ENCODE results near the gene PCDHGA10. TPM values are rescaled to one million over a fixed set of nuclear protein-coding genes. Genes with fewer than 3 reads are reported as not detected.
A peak's percentile ranks its signal among the peaks of the same experiment; 100 is the strongest.
"Not testable (repeated sequence)": the region's sequence is repeated elsewhere in the genome, so short reads cannot be mapped to it uniquely, and the experiment has no call there.

PCDHGA10 gene
- total and polyA plus RNA-seq, 4 experiments from 2014 or later: 0.25 to 0.35 TPM; not detected in 2

DNA sequence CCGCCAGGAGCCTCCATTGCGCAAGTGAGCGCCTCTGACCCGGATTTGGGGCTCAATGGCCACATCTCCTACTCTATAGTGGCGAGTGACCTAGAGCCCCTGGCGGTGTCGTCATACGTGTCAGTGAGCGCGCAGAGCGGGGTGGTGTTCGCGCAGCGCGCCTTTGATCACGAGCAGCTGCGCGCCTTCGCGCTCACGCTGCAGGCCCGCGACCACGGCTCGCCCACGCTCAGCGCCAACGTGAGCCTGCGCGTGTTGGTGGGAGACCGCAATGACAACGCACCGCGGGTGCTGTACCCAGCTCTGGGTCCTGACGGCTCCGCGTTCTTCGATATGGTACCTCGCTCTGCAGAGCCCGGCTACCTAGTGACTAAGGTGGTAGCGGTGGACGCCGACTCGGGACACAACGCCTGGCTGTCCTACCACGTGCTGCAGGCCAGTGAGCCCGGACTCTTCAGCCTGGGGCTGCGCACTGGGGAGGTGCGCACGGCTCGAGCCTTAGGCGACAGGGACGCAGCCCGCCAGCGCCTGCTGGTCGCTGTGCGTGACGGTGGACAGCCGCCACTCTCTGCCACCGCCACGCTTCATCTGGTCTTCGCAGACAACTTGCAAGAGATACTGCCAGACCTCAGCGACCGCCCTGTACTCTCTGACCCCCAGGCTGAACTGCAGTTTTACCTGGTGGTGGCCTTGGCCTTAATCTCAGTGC is 3.0 kb upstream of the PCDHGA10 start:
- peaks cover 10% of the 10 kb centered on the region for H3K27me3 ChIP-seq (ENCODE audit: insufficient read depth, low read length)
- H3K9me3 ChIP-seq (ENCODE audit: control insufficient read depth in 1 of 2, low read length in 2 of 2): no peaks in the 10 kb centered on the region
- Mint-ChIP-seq H3K27ac (peak overlapping the region in 1 of 7 donors; percentile 64), H3K27me3 (peaks cover 51 to 63% of the 10 kb centered on the region in 2 donors), H3K4me1 (peaks cover 10 to 20% (median 14%) of the 10 kb centered on the region in 4 donors), H3K36me3 (peaks cover 14 to 16% of the 10 kb centered on the region in 2 donors), H3K9me3 (peaks cover 5 to 62% (median 48%) of the 10 kb centered on the region in 8 donors), H3K4me3 (no peak overlapping the region)
- DNase-seq: no peak
- H3K27ac ChIP-seq (ENCODE audit: low read depth, low read length): no peak overlapping the region
- POLR2A ChIA-PET (ENCODE audit: partially characterized antibody): no interaction called here
- H3K4me1 ChIP-seq (ENCODE audit: insufficient read depth, low read length): peaks cover 8% of the 10 kb centered on the region
- H3K4me3 ChIP-seq (ENCODE audit: low read length in 2 of 2): no peak overlapping the region
- intact Hi-C loops (cut with micrococcal nuclease): loop anchor here (10.0 kb wide), 1 partner anchor 85 kb away; the partner anchor contains the start of gene TAF7
- no peaks in the 10 kb centered on the region for H3K36me3 ChIP-seq (ENCODE audit: insufficient read depth, low read length)
- CTCF ChIA-PET (ENCODE audit: partially characterized antibody): no interaction called here

DNA sequence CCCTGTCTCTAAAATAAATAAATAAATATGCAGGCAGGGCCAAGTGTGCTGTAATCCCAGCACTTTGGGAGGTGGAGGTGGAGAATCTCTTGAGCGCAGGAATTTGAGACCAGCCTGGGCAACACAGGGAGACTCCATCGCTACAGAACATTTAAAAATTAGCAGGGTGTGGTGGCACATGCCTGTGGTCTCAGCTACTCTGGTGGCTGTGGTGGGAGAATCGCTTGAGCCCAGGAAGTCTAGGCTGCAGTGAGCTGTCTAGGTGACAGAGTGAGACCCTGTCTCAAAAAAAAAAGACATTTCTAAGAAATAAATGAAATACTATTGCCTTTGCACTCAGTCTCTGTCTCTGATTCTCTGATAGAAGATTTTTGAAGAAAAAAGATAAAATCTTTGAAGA is 1.2 kb upstream of the PCDHGA10 start:
- Mint-ChIP-seq H3K27ac (no peak overlapping the region), H3K9me3 (peaks cover 5 to 62% (median 49%) of the 10 kb centered on the region in 8 donors)
- DNase-seq: no peak

DNA sequence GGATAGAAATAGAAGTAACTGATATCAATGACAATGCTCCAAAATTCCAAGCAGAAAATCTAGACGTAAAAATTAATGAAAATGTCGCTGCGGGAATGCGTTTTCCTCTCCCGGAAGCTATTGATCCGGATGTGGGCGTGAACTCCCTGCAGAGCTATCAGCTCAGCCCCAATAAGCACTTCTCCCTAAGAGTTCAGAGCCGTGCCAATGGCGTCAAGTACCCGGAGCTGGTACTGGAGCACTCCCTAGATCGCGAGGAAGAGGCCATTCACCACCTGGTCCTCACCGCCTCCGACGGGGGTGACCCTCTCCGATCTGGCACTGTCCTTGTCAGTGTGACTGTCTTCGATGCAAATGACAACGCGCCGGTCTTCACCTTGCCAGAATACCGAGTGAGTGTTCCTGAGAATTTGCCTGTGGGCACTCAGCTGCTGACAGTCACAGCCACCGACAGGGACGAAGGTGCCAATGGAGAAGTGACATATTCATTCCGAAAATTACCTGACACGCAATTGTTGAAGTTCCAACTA is 818 bp downstream of the PCDHGA10 start:
- intact Hi-C loops (cut with micrococcal nuclease): loop anchor here (1.0 to 10.0 kb wide), 4 partner anchors 89 to 151 kb away; partner anchors contain the start of gene TAF7
- DNase-seq: no peak
- Mint-ChIP-seq H3K36me3 (peaks cover 16 to 19% of the 10 kb centered on the region in 2 donors), H3K27ac (peak overlapping the region in 3 of 7 donors; percentile 69 to 87 (median 78)), H3K4me3 (peak overlapping the region; percentile 81 to 92 (median 89)), H3K4me1 (peaks cover 11 to 20% (median 14%) of the 10 kb centered on the region in 4 donors), H3K9me3 (peaks cover 3 to 58% (median 46%) of the 10 kb centered on the region in 8 donors), H3K27me3 (peaks cover 38 to 60% of the 10 kb centered on the region in 2 donors)
- Histone ChIP-seq H3K36me3 (ENCODE audit: insufficient read depth, low read length) (no peaks in the 10 kb centered on the region), H3K27ac (ENCODE audit: low read depth, low read length) (no peak overlapping the region), H3K9me3 (ENCODE audit: control insufficient read depth in 1 of 2, low read length in 2 of 2) (no peaks in the 10 kb centered on the region), H3K27me3 (ENCODE audit: insufficient read depth, low read length) (peaks cover 26% of the 10 kb centered on the region), H3K4me3 (ENCODE audit: low read length in 2 of 2) (peak overlapping the region; percentile 14 to 51), H3K4me1 (ENCODE audit: insufficient read depth, low read length) (peaks cover 8% of the 10 kb centered on the region)
- POLR2A ChIA-PET (ENCODE audit: partially characterized antibody): interaction anchor here (1.0 to 2.2 kb wide), 4 partner anchors 93 to 151 kb away, joined by 3 to 11 read pairs (median 4); partner anchors contain the start of gene TAF7
- CTCF ChIA-PET (ENCODE audit: partially characterized antibody): interaction anchor here (0.7 to 4.6 kb wide), 18 partner anchors 17 to 179 kb away, joined by 3 to 37 read pairs (median 7); partner anchors contain the start of genes PCDHGA12, PCDHGB5 and TAF7

More for the DNA sequence above, 1.2 kb upstream of the PCDHGA10 start:
- H3K27me3 ChIP-seq (ENCODE audit: insufficient read depth, low read length): peaks cover 22% of the 10 kb centered on the region
- H3K4me3 ChIP-seq (ENCODE audit: low read length in 2 of 2): no peak overlapping the region
- no peak overlapping the region for H3K27ac ChIP-seq (ENCODE audit: low read depth, low read length)
- Mint-ChIP-seq H3K4me3 (peak overlapping the region in 1 of 8 donors; percentile 30), H3K36me3 (peaks cover 14 to 16% of the 10 kb centered on the region in 2 donors), H3K27me3 (peaks cover 38 to 55% of the 10 kb centered on the region in 2 donors), H3K4me1 (peaks cover 10 to 20% (median 14%) of the 10 kb centered on the region in 4 donors)
- ChIA-PET CTCF (ENCODE audit: partially characterized antibody) (interaction anchor here (1.5 to 4.6 kb wide), 2 partner anchors 102 to 113 kb away, joined by 7 to 37 read pairs; no protein-coding TSS in a partner anchor), POLR2A (ENCODE audit: partially characterized antibody) (no interaction called here)
- intact Hi-C loops (cut with micrococcal nuclease): loop anchor here (10.0 kb wide), 1 partner anchor 87 kb away; the partner anchor contains the start of gene TAF7
- H3K36me3 ChIP-seq (ENCODE audit: insufficient read depth, low read length): no peaks in the 10 kb centered on the region
- no peaks in the 10 kb centered on the region for H3K9me3 ChIP-seq (ENCODE audit: control insufficient read depth in 1 of 2, low read length in 2 of 2)
- H3K4me1 ChIP-seq (ENCODE audit: insufficient read depth, low read length): peaks cover 8% of the 10 kb centered on the region

DNA sequence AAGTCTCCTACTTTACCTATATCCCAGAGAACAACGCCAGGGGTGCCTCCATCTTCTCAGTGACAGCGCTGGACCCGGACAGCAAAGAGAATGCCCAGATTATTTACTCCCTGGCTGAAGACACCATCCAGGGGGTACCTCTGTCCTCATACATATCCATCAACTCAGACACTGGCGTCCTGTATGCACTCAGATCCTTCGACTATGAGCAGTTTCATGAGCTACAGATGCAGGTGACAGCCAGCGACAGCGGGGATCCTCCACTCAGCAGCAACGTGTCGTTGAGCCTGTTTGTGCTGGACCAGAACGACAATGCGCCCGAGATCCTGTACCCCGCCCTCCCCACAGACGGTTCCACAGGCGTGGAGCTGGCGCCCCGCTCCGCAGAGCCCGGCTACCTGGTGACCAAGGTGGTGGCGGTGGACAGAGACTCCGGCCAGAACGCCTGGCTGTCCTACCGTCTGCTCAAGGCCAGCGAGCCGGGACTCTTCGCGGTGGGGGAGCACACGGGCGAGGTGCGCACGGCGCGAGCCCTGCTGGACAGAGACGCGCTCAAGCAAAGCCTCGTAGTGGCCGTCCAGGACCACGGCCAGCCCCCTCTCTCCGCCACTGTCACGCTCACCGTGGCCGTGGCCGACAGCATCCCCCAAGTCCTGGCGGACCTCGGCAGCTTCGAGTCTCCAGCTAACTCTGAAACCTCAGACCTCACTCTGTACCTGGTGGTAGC is 1.9 kb downstream of the PCDHGA10 start:
- Mint-ChIP-seq H3K4me1 (peaks cover 11 to 20% (median 14%) of the 10 kb centered on the region in 4 donors), H3K27ac (peak overlapping the region in 1 of 7 donors; percentile 78), H3K27me3 (peaks cover 36 to 56% of the 10 kb centered on the region in 2 donors), H3K4me3 (peak overlapping the region in 7 of 8 donors; percentile 1 to 50 (median 34)), H3K36me3 (peaks cover 19% of the 10 kb centered on the region in 2 donors), H3K9me3 (peaks cover 2 to 54% (median 45%) of the 10 kb centered on the region in 8 donors)
- H3K9me3 ChIP-seq (ENCODE audit: control insufficient read depth in 1 of 2, low read length in 2 of 2); POLR2A ChIA-PET (ENCODE audit: partially characterized antibody); H3K4me1 ChIP-seq (ENCODE audit: insufficient read depth, low read length); H3K36me3 ChIP-seq (ENCODE audit: insufficient read depth, low read length); H3K27ac ChIP-seq (ENCODE audit: low read depth, low read length); H3K4me3 ChIP-seq (ENCODE audit: low read length in 2 of 2); DNase-seq: not testable (repeated sequence)
- CTCF ChIA-PET (ENCODE audit: partially characterized antibody): interaction anchor here (2.2 to 4.6 kb wide), 4 partner anchors 16 to 99 kb away, joined by 7 to 37 read pairs (median 15); partner anchors contain the start of genes PCDHGA12 and PCDHGB5
- H3K27me3 ChIP-seq (ENCODE audit: insufficient read depth, low read length): peaks cover 28% of the 10 kb centered on the region
- intact Hi-C loops (cut with micrococcal nuclease): loop anchor here (10.0 kb wide), 1 partner anchor 90 kb away; the partner anchor contains the start of gene TAF7

DNA sequence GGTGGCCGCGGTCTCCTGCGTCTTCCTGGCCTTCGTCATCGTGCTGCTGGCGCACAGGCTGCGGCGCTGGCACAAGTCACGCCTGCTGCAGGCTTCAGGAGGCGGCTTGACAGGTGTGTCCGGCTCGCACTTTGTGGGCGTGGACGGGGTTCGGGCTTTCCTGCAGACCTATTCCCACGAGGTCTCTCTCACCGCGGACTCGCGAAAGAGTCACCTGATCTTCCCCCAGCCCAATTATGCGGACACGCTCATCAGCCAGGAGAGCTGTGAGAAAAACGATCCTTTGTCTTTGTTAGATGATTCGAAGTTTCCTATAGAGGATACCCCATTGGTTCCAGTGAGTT is 2.5 kb downstream of the PCDHGA10 start:
- peaks cover 11 to 20% (median 13%) of the 10 kb centered on the region in 4 donors for H3K4me1 Mint-ChIP-seq
- peak overlapping the region in 4 of 8 donors; percentile 34 to 71 (median 54) for H3K4me3 Mint-ChIP-seq
- peaks cover 17 to 20% of the 10 kb centered on the region in 2 donors for H3K36me3 Mint-ChIP-seq
- peaks cover 34 to 56% of the 10 kb centered on the region in 2 donors for H3K27me3 Mint-ChIP-seq
- DNase-seq; H3K36me3 ChIP-seq (ENCODE audit: insufficient read depth, low read length); H3K4me1 ChIP-seq (ENCODE audit: insufficient read depth, low read length); H3K9me3 ChIP-seq (ENCODE audit: control insufficient read depth in 1 of 2, low read length in 2 of 2); POLR2A ChIA-PET (ENCODE audit: partially characterized antibody); H3K4me3 ChIP-seq (ENCODE audit: low read length in 2 of 2); H3K27ac ChIP-seq (ENCODE audit: low read depth, low read length): not testable (repeated sequence)
- intact Hi-C loops (cut with micrococcal nuclease): loop anchor here (10.0 kb wide), 1 partner anchor 90 kb away; the partner anchor contains the start of gene TAF7
- H3K27me3 ChIP-seq (ENCODE audit: insufficient read depth, low read length): peaks cover 32% of the 10 kb centered on the region
- CTCF ChIA-PET (ENCODE audit: partially characterized antibody): interaction anchor here (3.1 to 4.6 kb wide), 2 partner anchors 15 to 98 kb away, joined by 14 to 37 read pairs; partner anchors contain the start of gene PCDHGA12
- peak overlapping the region in 1 of 7 donors; percentile 46 for H3K27ac Mint-ChIP-seq
- peaks cover 2 to 55% (median 46%) of the 10 kb centered on the region in 8 donors for H3K9me3 Mint-ChIP-seq

DNA sequence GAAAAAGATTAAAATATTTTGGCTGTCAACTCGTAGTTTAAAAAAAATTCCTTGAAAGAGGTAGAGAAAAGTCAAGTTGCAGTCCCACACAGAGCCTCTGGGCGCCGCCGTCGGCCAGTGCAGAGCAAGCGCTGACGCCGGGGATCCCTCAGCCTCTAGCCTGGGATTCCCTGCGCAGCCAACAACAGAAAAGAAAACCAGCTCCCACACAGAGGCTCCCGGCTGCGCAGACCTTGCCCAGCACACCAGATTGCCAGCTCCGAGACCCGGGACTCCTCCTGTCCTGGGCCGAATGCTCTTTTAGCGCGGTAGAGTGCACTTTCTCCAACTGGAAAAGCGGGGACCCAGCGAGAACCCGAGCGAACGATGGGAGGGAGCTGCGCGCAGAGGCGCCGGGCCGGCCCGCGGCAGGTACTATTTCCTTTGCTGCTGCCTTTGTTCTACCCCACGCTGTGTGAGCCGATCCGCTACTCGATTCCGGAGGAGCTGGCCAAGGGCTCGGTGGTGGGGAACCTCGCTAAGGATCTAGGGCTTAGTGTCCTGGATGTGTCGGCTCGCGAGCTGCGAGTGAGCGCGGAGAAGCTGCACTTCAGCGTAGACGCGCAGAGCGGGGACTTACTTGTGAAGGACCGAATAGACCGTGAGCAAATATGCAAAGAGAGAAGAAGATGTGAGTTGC is 4.8 kb downstream of the PCDHGA10 start, which contains the start of gene PCDHGB7:
Gene PCDHGB7, plus strand, starts transcription at position 184 of the 679 bp plus-strand sequence. Its CDS starts 183 bp downstream, at position 367.
- POLR2A ChIA-PET (ENCODE audit: partially characterized antibody): interaction anchor here (2.1 kb wide), 1 partner anchor 98 kb away, joined by 4 read pairs; no protein-coding TSS in a partner anchor
- H3K4me1 Mint-ChIP-seq: peaks cover 12 to 24% (median 16%) of the 10 kb centered on the region in 4 donors
- Histone ChIP-seq H3K27me3 (ENCODE audit: insufficient read depth, low read length) (peaks cover 48% of the 10 kb centered on the region), H3K4me1 (ENCODE audit: insufficient read depth, low read length) (peaks cover 16% of the 10 kb centered on the region)
- peaks cover 6 to 70% (median 62%) of the 10 kb centered on the region in 8 donors for H3K9me3 Mint-ChIP-seq
- peak within 1 kb of the TSS in 3 of 7 donors; percentile 32 to 70 (median 66) for H3K27ac Mint-ChIP-seq
- not testable (repeated sequence) for H3K9me3 ChIP-seq (ENCODE audit: control insufficient read depth in 1 of 2, low read length in 2 of 2); H3K36me3 ChIP-seq (ENCODE audit: insufficient read depth, low read length); H3K27ac ChIP-seq (ENCODE audit: low read depth, low read length); DNase-seq; H3K4me3 ChIP-seq (ENCODE audit: low read length in 2 of 2)
- CTCF ChIA-PET (ENCODE audit: partially characterized antibody): interaction anchor here (1.0 to 3.1 kb wide), 7 partner anchors 12 to 146 kb away, joined by 3 to 9 read pairs (median 6); partner anchors contain the start of gene PCDHGA12
- intact Hi-C loops (cut with micrococcal nuclease): loop anchor here (10.0 kb wide), 1 partner anchor 93 kb away; the partner anchor contains the start of gene TAF7
- H3K27me3 Mint-ChIP-seq: peaks cover 43 to 69% of the 10 kb centered on the region in 2 donors
- peak within 1 kb of the TSS; percentile 61 to 79 (median 69) for H3K4me3 Mint-ChIP-seq
- peaks cover 23 to 33% of the 10 kb centered on the region in 2 donors for H3K36me3 Mint-ChIP-seq

Data from CD4-positive, alpha-beta memory T cell (primary cell).